Measurements from ENCODE around the gene WDR93.

DNA sequence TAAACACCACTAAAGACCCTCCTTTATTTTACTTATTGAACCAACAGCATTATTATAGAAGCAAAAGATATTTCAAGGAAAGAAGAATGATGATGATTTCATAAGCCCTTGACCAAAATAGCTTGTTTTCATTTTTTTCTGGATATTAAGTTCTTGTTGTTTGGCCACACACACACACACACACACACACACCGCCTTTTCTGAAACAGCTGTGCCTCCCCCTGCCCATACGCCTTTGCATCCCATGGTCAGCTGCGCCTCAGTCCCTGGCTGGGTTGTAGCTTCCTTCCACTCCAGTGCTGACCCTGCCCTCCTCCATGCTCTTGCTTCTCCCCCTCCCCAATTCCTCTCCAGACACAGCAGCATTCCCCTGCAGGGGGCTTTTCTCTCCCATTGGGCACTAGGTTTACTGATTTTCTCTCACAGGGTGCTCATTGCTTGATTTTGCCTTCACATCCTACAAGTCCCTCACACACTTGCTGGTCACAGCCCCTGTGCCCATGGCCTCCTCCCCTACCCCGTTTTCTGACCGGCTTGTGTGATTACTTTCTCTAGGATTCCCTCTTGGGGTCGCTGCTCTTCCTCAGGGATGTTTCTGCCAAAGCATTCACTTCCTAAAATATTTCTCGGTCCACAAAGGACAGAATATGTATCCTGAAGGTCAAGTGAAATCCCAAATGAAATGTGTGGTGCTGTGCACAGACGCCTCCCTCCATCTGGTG lies 42.0 kb downstream of the WDR93 start:
- no peak for TF ChIP-seq YY1 (IDR thresholded peaks at IDR 0.05; ENCODE audit: insufficient read depth, insufficient read length)
- TF ChIP-seq SUZ12 (IDR thresholded peaks at IDR 0.05; ENCODE audit: extremely low read depth, insufficient read depth, insufficient read length): no peak

Measured in NT2/D1 (cell line).